ENCODE measurements around the gene C12orf56. TPM values are rescaled to one million over a fixed set of nuclear protein-coding genes. Genes with fewer than 3 reads are reported as not detected.

C12orf56 gene
- total and polyA plus RNA-seq, 4 donors: 0.03 to 0.51 (median 0.12) TPM; not detected in 1

- Histone ChIP-seq H3K36me3 (ENCODE audit: control insufficient read depth in 4 of 4, insufficient read depth in 4 of 4, low read length in 4 of 4) (no peaks in the 10 kb centered on the region), H3K9me3 (ENCODE audit: control insufficient read depth in 4 of 4, insufficient read depth in 3 of 4, low read length in 3 of 4) (peaks cover 0 to 2% (median 0%) of the 10 kb centered on the region in 4 donors), H3K27ac (ENCODE audit: low read depth in 1 of 2, low read length in 1 of 2) (no peak overlapping the region), H3K9ac (ENCODE audit: insufficient read depth in 1 of 2, low read length in 2 of 2) (no peak overlapping the region), H3K4me1 (ENCODE audit: control insufficient read depth in 5 of 5, insufficient read depth in 5 of 5, low read length in 5 of 5) (no peaks in the 10 kb centered on the region), H3K27me3 (ENCODE audit: control insufficient read depth in 3 of 3, insufficient read depth in 3 of 3, low read length in 2 of 3) (no peaks in the 10 kb centered on the region), H3K4me3 (no peak overlapping the region)
- TF ChIP-seq, protein P1, sequence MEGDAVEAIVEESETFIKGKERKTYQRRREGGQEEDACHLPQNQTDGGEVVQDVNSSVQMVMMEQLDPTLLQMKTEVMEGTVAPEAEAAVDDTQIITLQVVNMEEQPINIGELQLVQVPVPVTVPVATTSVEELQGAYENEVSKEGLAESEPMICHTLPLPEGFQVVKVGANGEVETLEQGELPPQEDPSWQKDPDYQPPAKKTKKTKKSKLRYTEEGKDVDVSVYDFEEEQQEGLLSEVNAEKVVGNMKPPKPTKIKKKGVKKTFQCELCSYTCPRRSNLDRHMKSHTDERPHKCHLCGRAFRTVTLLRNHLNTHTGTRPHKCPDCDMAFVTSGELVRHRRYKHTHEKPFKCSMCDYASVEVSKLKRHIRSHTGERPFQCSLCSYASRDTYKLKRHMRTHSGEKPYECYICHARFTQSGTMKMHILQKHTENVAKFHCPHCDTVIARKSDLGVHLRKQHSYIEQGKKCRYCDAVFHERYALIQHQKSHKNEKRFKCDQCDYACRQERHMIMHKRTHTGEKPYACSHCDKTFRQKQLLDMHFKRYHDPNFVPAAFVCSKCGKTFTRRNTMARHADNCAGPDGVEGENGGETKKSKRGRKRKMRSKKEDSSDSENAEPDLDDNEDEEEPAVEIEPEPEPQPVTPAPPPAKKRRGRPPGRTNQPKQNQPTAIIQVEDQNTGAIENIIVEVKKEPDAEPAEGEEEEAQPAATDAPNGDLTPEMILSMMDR (IDR thresholded peaks at IDR 0.05; ENCODE audit: control extremely low read depth, extremely low read depth): no peak
- DNase-seq (no peak), ATAC-seq (ENCODE audit: insufficient read depth, low FRiP score) (no peak)
- 63 to 79% methylated on average over 2 of the region's 2 CpGs for WGBS, 2 donors
Measured at GRCh38 chr12:64325055-64325454, 65.5 kb downstream of the C12orf56 start.

DNA sequence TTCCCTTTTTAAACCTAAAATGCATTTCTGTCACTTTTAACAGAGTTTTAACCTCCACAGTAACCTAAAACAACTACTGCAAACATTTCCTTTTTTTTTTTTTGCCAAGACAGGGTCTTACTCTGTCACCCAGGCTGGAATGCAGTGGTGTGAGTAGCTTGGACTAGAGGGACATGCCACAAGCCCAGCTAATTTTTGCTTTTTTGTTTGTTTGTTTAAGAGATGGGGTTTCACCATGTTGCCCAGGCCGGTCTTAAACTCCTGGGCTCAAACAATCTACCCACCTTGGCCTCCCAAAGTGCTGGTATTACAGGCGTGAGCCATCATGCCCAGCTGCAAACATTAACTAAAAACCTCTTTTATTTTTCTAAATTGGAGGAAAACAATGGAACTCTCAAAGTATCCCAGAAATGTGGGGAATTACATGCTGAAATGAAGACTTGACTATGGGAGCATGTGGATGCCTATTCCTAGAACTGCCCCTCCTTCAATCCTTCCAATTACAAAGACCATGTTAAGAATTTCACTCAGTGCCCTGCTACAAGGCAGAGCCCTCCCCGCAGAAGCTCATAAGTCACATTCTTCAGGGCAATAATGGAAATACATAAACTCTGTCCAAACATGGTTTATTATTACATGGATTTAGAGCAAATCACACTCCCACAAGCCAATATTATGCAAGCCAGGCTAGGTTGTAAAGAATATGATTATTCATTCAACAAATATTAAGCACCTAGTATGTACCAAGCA is 66.9 kb downstream of the C12orf56 start:
- H3K27ac ChIP-seq (ENCODE audit: low read depth in 1 of 2, low read length in 1 of 2): no peak overlapping the region
- H3K9ac ChIP-seq (ENCODE audit: insufficient read depth in 1 of 2, low read length in 2 of 2): no peak overlapping the region
- TF ChIP-seq, protein P1 (IDR thresholded peaks at IDR 0.05; ENCODE audit: control extremely low read depth, extremely low read depth): no peak
- WGBS, 2 donors: 80 to 85% methylated on average over 3 of the region's 3 CpGs
- peaks cover 0 to 1% (median 0%) of the 10 kb centered on the region in 5 donors for H3K4me1 ChIP-seq (ENCODE audit: control insufficient read depth in 5 of 5, insufficient read depth in 5 of 5, low read length in 5 of 5)
- DNase-seq (no peak), ATAC-seq (ENCODE audit: insufficient read depth, low FRiP score) (no peak)
- no peak overlapping the region for H3K4me3 ChIP-seq
- no peaks in the 10 kb centered on the region for H3K27me3 ChIP-seq (ENCODE audit: control insufficient read depth in 3 of 3, insufficient read depth in 3 of 3, low read length in 2 of 3)
- no peaks in the 10 kb centered on the region for H3K36me3 ChIP-seq (ENCODE audit: control insufficient read depth in 4 of 4, insufficient read depth in 4 of 4, low read length in 4 of 4)
- H3K9me3 ChIP-seq (ENCODE audit: control insufficient read depth in 4 of 4, insufficient read depth in 3 of 4, low read length in 3 of 4): peaks cover 0 to 2% (median 0%) of the 10 kb centered on the region in 4 donors

GRCh38 chr12:64323006-64323405 is 67.6 kb downstream of the C12orf56 start:
- no peak for DNase-seq
- Histone ChIP-seq H3K4me1 (ENCODE audit: control insufficient read depth in 5 of 5, insufficient read depth in 5 of 5, low read length in 5 of 5) (peaks cover 0 to 1% (median 0%) of the 10 kb centered on the region in 5 donors), H3K9me3 (ENCODE audit: control insufficient read depth in 4 of 4, insufficient read depth in 3 of 4, low read length in 3 of 4) (peaks cover 0 to 2% (median 0%) of the 10 kb centered on the region in 4 donors), H3K27ac (ENCODE audit: low read depth in 1 of 2, low read length in 1 of 2) (no peak overlapping the region), H3K36me3 (ENCODE audit: control insufficient read depth in 4 of 4, insufficient read depth in 4 of 4, low read length in 4 of 4) (no peaks in the 10 kb centered on the region), H3K9ac (ENCODE audit: insufficient read depth in 1 of 2, low read length in 2 of 2) (no peak overlapping the region), H3K27me3 (ENCODE audit: control insufficient read depth in 3 of 3, insufficient read depth in 3 of 3, low read length in 2 of 3) (no peaks in the 10 kb centered on the region), H3K4me3 (no peak overlapping the region)
- 63 to 90% methylated on average over 4 of the region's 4 CpGs for WGBS, 2 donors
- no peak for ATAC-seq (ENCODE audit: insufficient read depth, low FRiP score)
- TF ChIP-seq, protein P1 (IDR thresholded peaks at IDR 0.05; ENCODE audit: control extremely low read depth, extremely low read depth): no peak

Measured in lung (tissue), 12 donors.